ENCODE results near the gene C1QTNF6.

Gene C1QTNF6

DNA sequence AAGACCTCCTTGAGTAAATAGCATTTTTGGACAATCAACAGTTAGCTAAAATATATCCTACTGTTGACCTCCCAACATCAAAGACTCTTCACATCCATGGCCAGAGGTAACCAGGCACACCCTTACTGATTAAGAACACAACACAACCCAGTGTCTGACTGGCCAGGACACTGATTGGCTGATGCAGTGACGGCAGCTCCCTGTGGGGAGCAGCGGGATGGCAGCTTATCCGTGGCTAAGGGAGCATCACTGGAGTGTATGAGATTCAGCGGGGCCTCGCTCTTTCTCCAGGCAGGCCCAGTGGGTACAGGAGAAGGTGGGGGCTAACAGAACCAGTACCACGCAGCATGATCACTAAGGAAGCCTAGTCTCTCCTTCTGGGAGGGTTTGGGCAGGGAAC lies 28.0 kb downstream of the C1QTNF6 start:
- no peak for DNase-seq

DNA sequence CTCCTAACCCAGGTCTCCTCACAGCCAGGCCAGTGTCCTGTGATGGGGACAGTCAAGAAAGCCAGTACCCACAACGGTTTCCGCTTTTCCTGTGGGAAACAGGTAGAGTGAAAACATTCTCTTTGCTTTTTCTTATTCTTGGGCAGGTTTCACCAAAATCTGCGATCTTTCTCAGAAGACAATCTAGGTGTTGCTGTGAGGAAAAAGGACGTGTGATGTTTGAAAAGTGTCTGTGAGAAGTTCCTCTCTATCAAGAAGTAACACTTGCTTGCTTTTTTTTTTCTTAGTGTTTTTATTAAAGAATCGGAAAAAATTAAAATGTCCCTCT lies 29.1 kb downstream of the C1QTNF6 start:
- DNase-seq: no peak

DNA sequence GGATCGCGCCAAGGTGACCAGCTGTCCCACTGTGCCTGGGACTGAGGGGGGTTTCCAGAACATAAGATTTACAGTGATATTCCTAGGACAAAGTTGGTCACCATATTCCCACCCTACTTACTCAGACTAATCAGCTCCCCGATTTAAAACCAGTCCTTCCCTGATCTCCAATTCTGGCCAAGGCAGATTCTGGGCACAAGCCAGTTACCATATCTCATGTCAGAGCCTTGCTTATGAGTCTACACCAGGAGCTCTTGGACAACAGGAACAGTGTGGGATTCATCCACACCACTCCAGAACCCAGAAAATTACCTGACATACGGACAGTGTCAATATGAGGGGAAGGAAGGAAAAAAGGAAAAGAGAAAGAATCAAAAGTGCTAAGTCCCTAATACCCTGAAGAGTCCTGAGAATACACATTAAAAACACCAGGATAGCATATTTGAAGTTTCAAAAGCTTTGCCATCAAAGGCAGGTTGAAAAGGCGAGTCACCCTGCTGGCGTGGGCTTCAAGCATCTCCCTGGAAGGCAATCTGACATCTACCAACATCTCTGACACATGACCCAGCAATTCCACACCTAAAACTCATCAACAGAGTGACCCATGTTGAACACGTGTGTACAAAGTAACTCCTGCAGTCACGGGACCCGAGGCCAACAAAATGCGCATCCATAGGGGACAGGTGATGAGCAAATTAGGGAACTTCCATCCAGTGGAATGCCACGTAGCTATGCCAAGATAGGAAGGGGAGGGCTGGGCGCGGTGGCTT lies 30.3 kb downstream of the C1QTNF6 start:
- DNase-seq: no peak

DNA sequence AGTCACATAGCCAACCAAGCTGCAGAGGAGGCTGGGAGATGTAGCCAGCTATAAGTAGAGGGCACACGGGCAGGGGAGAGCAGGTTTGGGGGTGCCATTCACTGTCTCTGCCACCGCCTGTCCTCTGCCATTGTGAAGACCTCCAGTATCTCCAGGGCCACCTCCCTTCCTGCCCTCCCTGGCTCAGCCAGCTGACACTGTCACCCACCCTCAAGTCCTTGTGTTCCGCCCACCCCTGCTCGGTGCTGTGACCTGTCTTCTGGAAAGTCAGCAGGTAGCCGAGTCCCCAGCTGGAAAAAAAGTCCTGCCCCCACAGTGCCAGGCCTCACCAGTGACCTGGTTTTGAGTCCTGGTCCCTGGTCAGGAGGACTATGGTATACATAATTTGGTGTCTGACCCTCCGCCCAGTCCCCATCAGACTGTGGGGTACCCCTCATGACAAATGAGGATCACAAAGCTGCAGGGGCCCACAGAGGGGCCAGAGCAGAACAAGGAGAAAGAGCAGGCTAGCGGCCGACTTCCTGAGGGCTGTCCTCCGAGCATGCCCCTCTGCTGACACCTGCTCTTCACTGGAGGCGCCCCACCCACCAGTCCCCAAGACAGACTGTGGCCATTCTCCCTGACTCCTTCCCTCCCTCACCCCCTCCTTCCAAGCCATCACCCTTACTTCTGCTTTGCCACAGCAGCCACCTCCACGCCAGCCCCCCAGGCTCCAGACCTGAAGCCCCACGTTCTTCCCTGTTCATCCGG lies 31.2 kb downstream of the C1QTNF6 start:
- DNase-seq: no peak

DNA sequence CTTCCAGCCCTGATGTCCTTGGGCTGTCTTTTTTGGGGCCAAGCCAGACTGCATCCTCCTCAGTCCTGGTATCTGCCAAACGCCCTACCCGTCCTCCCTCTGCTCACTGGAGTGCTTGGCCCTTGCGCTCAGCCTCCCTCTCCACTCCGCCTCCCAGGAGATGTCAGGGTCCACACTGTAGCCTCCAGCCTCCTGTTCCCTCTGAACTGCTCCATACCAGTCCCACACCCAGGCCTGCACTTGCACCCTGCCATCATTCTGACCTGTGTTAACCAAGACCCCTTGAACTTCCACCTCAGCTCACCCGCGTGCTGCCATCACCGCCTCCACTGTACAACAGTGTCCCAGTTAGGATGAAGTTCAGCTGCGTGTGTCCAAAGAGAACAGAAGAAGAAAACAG lies 32.1 kb downstream of the C1QTNF6 start:
- no peak for DNase-seq

DNA sequence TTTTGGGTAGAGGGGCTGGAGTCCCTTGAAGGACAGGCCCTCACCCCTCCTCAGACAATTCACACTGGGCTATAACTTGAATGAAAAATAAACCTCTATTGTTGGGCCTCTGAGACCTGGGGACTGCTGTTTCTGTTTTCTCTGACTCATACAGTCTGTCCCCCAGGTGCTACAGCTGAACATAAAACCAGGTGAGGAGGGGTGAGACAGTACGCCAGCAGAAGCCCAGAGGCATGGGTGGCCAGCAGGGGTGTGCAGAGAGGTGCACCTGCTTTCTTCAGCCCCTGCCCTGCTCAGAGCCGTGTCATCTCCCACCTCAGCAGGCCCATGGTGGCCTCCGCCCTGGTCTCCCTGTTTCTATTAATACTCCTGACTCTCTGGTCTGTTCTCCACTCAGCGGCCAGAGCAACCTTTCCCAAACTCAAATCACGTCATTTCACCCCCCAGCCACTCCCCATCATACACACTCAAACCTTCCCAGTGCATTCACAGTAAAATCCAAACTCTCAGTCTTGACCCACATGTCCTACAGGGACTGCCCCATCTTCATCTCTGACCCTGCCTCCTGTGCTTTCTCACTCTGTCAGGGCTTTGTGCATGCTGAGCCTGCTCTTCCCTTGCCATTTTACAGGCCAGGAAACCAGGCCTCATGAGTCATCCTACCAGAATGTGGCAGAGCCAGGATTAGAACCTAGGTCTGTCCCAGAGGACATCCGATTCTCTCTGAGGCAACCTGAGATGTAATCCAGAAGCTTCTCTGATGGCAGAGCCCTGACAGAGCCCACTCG lies 32.9 kb downstream of the C1QTNF6 start:
- DNase-seq: no peak

DNA sequence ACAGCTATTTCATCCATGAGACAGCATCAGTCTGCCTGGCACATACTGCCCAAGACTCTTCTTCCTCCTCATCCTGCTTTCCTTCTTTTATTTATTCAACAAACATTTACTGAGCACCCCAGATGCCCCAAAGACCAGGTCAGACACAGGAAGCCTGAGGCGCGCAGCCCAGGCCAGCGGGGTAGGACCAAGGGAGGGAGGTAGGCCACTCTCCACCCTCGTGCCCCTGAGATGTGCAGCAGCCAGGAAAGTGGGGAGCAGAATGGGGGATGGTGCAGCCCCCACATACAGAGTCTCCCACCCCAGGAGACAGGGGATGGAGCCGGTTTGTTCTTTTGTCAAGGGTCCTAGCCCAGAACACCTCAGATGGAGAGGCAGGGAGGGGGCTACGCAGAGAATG lies 34.1 kb downstream of the C1QTNF6 start:
- no peak for DNase-seq

DNA sequence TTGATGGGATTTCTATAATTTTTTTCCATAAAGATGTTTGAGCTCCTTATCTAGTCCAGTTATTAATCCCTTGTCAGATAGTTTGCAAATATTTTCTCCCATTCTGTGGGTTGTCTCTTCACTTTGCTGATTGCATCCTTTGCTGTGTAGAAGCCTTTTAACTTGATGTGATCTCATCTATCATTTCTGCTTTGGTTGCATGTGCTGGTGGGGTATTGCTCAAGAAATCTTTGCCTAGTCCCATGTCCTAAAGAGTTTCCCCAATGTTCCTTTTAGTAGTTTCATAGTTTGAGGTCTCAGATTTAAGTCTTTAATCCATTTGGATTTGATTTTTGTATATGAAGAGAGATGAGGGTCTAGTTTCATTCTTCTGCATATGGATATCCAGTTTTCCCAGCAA lies 36.6 kb downstream of the C1QTNF6 start:
- no peak for DNase-seq

DNA sequence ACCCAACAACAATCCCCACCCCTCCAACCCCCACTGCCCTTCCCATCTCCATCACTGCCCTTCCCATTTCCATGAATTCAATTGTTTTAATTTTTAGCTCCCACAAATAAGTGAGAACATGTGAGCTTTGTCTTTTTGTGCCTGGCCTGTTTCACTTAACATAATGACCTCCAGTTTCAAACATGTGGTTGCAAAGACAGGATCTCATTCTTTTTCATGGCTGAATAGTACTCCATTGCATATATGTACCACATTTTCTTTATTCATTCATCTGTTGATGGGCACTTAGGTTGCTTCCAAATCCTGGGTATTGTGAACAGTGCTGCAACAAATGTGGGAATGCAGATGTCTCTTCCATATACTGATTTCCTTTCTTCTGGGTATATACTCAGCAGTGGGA lies 37.3 kb downstream of the C1QTNF6 start:
- DNase-seq: no peak

DNA sequence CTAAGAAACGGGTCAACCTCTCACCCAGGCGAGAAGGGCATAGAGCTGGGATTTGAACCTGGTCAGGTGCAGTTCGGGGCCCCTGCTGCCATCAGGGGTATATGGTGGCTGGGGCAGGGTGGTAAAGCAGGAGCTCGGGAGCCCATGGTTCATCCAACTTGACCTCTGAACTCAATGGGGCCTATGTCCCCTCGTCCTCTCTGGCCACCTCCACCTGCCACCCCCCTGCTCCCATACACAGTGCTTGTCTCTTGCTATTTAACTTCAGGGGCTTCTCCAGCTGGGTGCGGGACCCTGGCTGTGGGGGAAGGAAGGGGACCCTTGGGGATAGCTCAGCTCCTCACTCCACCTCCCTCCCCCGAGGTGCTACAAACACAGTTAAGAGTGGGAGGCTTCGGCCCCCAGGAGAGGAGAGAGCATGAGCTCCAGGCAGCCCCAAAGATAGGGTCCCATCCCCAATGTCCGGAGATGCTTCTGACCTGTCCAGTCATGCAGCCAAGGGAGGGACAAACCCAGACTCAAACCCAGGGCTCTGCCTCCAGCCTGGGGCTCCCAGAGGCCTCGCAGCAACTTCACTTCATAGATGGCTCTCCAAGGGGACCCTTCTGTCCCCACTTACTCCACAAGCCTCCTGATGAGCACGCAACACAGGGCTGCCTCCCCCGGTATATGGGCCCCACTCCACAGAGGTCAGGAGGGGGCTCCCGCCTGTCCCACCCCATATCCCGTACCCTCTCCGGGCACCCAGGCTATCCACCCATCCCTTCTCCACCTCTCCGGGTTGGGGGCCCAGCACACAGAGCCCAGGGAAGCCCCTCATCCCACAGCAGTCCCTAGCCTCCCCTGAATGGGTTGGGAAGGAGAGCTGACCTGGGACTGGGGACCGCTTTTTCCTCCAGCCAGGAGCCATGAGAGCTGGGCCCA lies 39.0 kb downstream of the C1QTNF6 start:
- no peak for DNase-seq

DNA sequence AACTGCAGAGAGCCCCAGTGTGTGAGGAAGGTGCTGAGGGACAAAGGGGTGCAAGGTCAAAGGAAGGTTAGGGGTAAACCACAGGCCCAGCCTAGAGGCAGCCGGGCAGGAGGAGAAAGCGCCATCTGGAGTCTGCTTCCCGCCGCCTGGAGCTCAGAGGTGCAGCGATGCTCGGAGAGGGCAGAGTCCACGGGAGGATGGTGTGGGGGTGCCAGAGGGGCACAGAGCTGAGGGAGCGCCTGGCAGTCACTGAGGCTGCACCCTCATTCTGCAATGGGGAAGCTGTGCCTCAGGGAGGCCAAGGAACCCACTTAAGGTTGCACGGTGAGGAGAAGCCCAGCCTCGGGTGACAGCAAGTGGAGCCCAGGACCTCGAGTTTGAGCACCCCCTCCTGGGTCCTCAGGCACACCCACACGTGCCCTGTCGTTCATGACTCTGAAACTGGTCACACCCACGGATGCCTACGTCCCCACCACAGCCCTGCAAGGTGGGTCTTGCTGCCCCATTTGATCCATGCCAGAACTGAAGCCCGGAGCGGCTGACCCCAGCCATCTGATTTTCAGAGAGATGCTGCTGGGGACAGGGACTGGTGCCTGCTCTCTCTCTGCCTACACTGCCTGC lies 39.9 kb downstream of the C1QTNF6 start:
- DNase-seq: peak; percentile 32

DNA sequence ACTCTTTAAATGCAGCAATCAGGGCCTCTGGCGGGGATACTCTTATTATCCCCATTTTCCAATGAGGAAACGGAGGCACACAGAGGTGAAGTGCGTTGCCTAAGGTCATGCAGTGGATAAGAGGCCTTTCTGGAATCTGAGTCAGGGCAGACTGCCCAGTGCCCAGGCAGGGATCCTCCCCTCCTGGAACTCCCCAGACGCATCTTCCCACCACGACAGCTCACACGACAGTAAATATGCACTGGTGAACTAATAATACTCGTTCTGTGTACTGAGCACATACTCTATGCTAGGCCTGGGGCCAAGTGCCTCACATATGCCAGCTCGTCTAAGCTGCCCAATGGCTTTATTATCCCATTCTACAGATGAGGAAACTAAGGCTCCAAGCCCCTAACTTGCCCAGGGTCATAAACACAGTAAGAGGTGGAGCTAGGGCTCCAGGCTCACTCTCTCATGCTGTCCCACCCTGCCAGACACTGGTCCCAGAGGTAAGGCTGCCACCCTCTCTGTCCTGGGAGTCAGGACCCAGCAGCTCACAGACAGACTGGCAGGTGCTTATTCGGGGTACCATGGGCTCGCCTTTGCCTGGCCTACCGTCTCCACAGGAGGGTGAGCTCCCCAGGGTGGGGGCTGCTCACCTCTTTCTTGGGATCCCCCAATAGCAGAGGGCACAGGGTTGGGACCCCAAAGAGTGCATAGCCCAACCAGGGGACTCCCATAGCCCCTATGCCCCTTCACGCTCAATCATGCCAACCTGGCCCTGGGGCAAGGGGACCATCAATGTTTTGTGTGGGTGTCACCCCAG lies 40.7 kb downstream of the C1QTNF6 start:
- no peak for DNase-seq

DNA sequence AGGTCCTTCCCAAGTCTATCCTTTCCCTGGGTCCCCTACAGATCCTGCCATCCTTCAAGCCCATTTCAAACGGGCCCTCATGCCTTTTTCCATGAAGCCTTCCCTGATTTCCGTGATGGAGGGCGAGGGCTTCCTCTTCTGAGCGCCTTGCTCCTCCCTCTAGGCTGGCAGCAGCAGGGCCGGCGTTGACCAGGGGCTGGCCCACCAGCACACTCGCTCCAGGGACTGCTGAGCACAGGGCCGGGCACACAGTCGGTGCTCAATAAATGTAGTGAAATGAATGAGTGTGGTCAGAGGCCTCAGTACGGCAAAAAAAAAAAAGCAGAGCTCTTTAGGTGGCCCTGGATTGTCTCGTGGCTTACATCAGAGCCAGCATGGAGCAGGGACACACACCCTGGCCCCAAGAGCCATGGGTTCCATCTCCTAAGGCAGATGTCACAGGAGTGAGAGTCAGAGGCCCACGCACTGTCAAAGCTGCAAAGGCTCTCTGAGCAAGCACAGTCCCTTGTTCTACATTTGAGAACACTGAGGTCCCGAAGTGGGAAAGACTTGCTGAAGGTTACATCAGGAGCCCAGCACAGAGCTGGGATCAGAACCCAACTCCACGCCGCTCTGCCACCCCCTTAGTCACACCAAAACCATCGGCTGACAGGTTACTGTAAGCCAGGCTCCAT lies 41.4 kb downstream of the C1QTNF6 start:
- peak; percentile 22 for DNase-seq

DNA sequence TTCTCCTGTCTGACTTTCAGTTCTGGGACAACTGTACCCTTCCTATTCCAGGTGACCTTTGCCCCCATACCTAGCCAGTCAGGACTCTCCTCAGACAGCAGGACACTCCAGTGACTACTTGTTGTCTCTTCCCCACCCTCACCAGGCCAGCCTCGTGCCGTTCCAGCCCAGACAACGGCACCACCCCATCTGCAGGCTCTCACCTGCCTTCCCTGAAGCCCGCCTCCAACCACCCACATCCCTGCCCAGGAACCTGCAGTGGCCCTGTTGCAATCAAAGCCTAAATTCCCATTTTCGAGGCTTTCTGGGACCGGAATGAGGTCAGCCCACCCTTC lies 42.0 kb downstream of the C1QTNF6 start:
- no peak for DNase-seq

DNA sequence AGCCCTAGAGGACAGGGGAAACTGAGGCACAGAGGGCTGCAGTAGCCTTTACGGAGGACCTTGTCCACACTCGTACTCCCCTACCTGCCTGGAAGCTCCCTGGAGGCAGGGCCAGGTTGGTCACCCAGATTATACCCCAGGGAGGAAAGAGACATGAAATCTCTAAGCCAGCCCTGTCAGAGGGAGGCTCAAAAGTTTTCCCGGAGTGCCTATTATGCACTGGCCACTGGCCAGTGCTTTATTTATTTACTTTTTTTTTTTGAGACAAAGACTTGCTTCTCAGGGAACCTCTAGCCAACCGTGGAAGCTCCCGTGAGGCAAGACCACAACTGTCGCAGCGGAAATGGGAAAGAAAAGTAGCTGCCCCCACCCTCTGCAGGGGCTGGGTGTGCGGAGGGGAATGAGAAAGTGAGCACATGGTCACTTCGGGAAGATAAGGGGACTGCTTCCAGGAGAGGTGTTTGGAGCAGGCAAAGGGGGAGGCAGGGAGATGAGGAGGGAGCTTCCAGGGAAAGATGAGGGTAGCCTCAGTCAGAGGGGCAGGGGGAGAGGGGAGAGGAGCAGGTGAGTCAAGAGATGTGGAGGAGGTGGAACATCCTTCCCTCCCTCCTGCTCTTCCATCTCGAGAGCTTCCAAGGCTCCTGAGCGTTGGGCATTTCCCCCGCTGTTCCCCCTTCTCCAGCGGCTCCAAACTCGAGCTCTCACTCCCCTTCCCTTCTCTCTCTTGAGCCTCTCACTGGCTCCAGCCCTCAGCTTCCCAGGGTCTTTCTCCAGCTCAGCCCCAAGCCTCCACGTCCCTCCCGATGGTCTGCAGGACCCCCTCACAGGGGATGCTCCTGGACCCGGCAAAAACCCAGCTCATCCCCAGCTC lies 42.6 kb downstream of the C1QTNF6 start:
- DNase-seq: no peak

DNA sequence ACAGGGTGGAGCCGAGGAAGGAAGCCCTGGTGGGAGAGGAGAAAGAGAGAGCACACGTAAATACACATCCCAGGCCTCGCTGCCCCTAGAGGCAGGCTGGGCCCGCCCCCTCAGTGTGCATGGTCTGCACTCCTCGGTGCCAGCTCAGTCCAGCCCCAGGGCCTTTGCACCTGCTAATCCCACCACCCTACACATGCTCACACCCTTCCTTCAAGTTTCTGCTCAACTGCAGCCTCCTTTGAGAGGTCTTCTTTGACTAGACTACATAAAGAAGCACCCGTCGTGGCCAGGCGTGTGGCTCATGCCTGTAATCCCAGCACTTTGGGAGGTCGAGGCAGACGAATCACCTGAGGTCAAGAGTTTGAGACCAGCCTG lies 43.9 kb downstream of the C1QTNF6 start:
- no peak for DNase-seq

DNA sequence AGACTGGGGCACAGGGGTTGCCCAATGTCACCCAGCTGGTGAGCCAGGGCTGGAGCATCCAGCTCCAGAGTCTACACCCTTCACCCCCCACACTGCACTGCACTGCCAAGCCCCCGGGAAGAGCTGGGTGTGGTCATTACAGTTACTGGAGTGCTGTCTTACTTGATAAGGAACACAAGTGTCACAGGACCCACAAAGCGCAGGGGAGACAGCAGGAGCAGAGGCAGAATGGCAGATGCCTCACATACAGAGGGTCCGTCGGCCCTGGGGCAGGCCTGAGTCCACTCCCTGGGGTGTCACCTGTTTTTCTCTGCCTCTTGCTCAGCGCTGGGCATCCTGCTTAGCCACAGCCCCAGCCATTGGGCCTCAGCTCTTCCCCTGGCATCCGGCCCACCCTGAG lies 46.1 kb downstream of the C1QTNF6 start:
- DNase-seq: no peak

DNA sequence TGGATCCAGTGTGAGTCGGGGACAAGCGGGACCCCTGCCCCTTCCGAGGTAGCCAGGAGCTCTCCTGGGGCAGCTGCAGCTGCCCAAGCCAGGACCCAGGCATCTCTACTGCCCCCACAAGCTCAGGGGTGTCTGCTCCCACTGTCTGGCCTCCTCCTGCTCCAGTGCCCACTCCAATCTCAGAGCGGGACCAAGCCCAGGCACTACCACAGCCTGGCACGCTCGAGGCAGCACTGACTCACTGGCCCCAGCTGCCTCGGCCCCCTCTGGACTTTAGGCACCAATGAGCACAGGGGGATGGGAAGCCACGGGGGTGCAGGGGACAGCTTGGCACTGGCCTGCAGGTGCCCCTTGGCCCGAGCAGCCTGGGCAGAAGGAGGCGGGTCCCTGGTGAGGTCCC lies 46.6 kb downstream of the C1QTNF6 start:
- DNase-seq: no peak

DNA sequence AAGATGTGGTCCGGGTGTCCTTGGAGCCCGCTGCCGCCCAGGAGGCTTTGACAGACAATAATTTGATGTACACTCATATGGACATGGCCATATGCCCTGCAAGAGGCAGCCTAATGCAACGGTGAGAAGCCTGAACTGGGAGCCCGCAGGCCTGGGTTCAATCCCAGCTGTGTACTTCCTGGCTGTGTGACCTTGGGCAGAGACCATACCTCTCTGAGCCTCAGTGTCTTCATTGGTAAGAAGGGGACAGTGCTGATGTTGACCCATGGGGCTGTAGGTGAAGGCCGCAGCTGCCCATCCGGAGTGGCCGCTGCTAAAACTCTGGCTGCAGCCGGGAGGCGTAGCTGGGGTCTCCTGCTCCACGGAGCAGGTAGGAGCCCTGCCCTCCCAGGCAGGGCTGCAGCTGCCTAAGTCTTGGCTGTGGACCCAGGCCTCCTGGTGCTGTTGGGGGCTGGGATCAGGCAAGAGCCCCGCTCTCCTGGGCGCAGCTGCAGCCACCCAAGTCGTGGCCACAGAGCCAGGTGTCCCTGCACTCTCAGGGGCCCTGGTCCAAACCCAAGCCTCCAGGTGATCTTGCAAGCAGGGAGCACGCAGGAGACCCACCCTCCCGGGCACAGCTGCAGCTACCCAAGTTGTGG lies 47.2 kb downstream of the C1QTNF6 start:
- DNase-seq: no peak

DNA sequence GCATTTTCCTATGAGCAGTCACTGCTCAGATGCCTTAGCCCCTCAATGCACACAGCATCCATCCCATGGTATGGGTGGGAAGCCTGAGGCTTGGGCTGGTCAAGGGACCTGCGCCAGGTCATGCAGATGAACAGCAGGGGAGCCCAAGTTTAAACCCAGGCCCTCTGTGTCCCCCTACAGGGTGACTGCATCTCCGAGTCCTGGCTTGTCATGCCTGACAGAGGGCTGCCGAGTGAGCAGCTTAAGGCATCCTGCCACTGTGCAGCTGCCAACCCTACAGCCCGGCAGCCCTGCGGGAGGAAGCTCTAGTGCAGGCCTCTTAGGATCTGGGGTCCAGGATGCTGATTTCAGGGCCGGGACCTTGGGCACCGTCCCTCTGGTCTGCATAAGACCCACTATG lies 48.3 kb downstream of the C1QTNF6 start:
- no peak for DNase-seq
